OCI-LY1 (cell line): Measurements from ENCODE around the gene PPIF.

Experiments used
- H2AFZ ChIP-seq: fragments of 200-600 bp; sonication (generic), shearing (Covaris generic); 2 replicates; pipeline ENCODE4 v1.6.0; 2014; ENCODE audit warnings: antibody characterized with exemption, mild to moderate bottlenecking, low read length
- H3F3A ChIP-seq: fragments of 200-600 bp; sonication (generic), shearing (Covaris generic); 2 replicates; pipeline ENCODE4 v1.6.0; 2014; ENCODE audit warnings: mild to moderate bottlenecking, antibody characterized with exemption, low read length, moderate library complexity; ENCODE audit not compliant: insufficient read depth
- H3K27ac ChIP-seq: fragments of 200-600 bp; sonication (generic); 2 replicates; pipeline ENCODE4 v1.5.1; 2014; ENCODE audit warnings: low read length, mixed run types, mild to moderate bottlenecking, low read depth; ENCODE audit not compliant: poor library complexity, severe bottlenecking
- H3K27me3 ChIP-seq: fragments of 200-600 bp; sonication (generic); 2 replicates; pipeline ENCODE4 v1.6.0; 2014; ENCODE audit warnings: antibody characterized with exemption, mild to moderate bottlenecking, low read length, moderate library complexity; ENCODE audit not compliant: insufficient read depth
- H3K36me3 ChIP-seq: fragments of 200-600 bp; sonication (generic); 2 replicates; pipeline ENCODE4 v1.6.1; 2014; ENCODE audit warnings: mild to moderate bottlenecking, antibody characterized with exemption, low read length, moderate library complexity, mixed read lengths; ENCODE audit not compliant: insufficient read depth
- H3K4me1 ChIP-seq: fragments of 200-600 bp; sonication (generic); 2 replicates; pipeline ENCODE4 v1.5.1; 2014; ENCODE audit warnings: mild to moderate bottlenecking, low read length, moderate library complexity; ENCODE audit not compliant: insufficient read depth, severe bottlenecking
- H3K4me2 ChIP-seq: fragments of 200-600 bp; sonication (generic), shearing (Covaris generic); 2 replicates; pipeline ENCODE4 v1.6.1; 2014; ENCODE audit warnings: low read length
- H3K4me3 ChIP-seq: fragments of 200-600 bp; sonication (generic); 2 replicates; pipeline ENCODE4 v1.5.1; 2014; ENCODE audit warnings: low read length, low read depth, mild to moderate bottlenecking, mixed read lengths; ENCODE audit not compliant: poor library complexity, severe bottlenecking
- H3K79me2 ChIP-seq: fragments of 200-600 bp; shearing (Covaris generic); 2 replicates; pipeline ENCODE4 v1.6.1; 2016; ENCODE audit warnings: mixed run types, low read length, mixed read lengths; ENCODE audit not compliant: insufficient read depth
- H3K9ac ChIP-seq: fragments of 200-600 bp; sonication (generic), shearing (Covaris generic); 2 replicates; pipeline ENCODE4 v1.6.1; 2014; ENCODE audit warnings: mild to moderate bottlenecking, low read length, mixed read lengths
- H3K9me2 ChIP-seq: fragments of 200-600 bp; sonication (generic), shearing (Covaris generic); 2 replicates; pipeline ENCODE4 v1.6.1; 2014; ENCODE audit warnings: low read depth, mild to moderate bottlenecking, low read length, mixed read lengths
- H3K9me3 ChIP-seq: fragments of 200-600 bp; shearing (Covaris generic); 2 replicates; pipeline ENCODE4 v1.6.1; 2014; ENCODE audit warnings: low read length, mixed read lengths
- H4K20me1 ChIP-seq: fragments of 200-600 bp; sonication (generic), shearing (Covaris generic); 2 replicates; pipeline ENCODE4 v1.6.0; 2016; ENCODE audit warnings: mild to moderate bottlenecking, low read length; ENCODE audit not compliant: insufficient read depth
- CTCF ChIP-seq: fragments of 200-600 bp; sonication (generic), shearing (Covaris generic); IDR thresholded peaks from 2 replicates; pipeline ENCODE4 v1.5.1; 2017; ENCODE audit warnings: mild to moderate bottlenecking, antibody characterized with exemption, low read length, moderate library complexity, mixed read lengths
- EZH2 ChIP-seq: fragments of 200-600 bp; sonication (generic), shearing (Covaris generic); IDR thresholded peaks from 2 replicates; pipeline ENCODE4 v1.8.0; 2017; ENCODE audit warnings: borderline replicate concordance, mixed run types, mild to moderate bottlenecking, antibody characterized with exemption, low read length, moderate library complexity, mixed read lengths

PPIF gene

DNA sequence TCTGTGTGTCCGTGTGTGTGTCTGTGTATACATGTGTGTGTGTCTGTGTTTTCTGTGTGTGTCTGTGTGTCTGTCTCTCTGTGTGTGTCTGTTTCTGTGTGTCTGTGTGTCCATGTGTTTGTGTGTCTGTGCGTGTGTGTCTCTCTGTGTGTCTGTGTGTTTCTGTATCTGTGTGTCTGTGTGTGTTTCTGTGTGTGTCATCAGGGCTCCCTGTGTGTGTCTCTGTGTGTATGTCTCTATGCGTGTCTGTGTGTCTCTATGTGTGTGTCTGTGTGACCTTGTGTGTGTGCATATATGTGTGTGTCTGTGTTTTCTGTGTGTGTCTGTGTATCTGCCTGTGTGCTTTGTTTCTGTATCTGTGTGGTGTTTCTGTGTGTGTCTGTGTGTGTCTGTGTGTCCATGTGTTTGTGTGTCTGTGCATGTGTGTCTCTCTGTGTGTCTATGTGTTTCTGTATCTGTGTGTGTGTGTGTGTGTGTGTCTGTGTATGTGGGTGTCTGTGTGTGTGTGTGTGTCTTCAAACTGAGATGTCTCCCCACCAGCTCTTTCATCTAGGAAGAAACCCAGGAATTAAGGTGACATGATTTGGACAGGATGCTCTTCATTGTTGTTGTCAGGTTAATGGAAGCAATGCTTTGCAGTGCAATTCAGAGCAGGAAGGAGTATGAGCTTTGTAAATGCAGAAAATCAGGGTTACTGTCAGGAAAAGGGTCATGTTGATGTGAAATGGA, 20.7 kb upstream of the PPIF start:
- Histone ChIP-seq H3K4me1 (no peaks in the 10 kb centered on the region), H4K20me1 (no peaks in the 10 kb centered on the region), H3K79me2 (no peaks in the 10 kb centered on the region), H3K27me3 (peaks cover 8% of the 10 kb centered on the region; the same call in 1 of the 2 replicates), H3K9me3 (no peaks in the 10 kb centered on the region), H3K27ac (no peak overlapping the region), H2AFZ (no peak overlapping the region), H3K9me2 (no peaks in the 10 kb centered on the region), H3F3A (no peaks in the 10 kb centered on the region), H3K4me3 (no peak overlapping the region), H3K4me2 (no peak overlapping the region), H3K9ac (no peak overlapping the region), H3K36me3 (no peaks in the 10 kb centered on the region)
- TF ChIP-seq CTCF (no peak), EZH2 (no peak)

DNA sequence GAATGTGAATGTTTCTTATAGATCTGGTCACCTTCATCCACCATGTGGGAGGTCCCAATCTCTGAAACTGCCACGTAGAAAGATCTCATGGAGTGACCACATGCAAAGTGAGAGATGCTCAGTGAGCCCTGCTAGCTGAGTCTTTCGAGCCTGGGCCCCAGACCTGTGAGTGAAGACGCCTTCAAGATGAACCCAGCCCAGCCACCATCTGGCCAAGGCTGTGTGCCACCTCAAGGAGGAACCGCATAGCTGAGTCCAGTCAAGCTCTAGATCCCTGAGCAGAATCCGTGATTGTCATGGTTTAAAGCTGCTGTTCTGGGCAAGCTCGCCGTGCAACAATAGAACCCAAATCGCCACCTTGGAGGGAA, 20.2 kb upstream of the PPIF start:
- Histone ChIP-seq H3F3A (no peaks in the 10 kb centered on the region), H3K36me3 (no peaks in the 10 kb centered on the region), H3K27me3 (peaks cover 8% of the 10 kb centered on the region; the same call in 1 of the 2 replicates), H2AFZ (no peak overlapping the region), H3K79me2 (no peaks in the 10 kb centered on the region), H3K9ac (no peak overlapping the region), H3K27ac (no peak overlapping the region), H3K4me3 (no peak overlapping the region), H3K9me3 (no peaks in the 10 kb centered on the region), H3K4me2 (no peak overlapping the region), H3K4me1 (no peaks in the 10 kb centered on the region), H4K20me1 (no peaks in the 10 kb centered on the region), H3K9me2 (no peaks in the 10 kb centered on the region)
- no peak for TF ChIP-seq EZH2

DNA sequence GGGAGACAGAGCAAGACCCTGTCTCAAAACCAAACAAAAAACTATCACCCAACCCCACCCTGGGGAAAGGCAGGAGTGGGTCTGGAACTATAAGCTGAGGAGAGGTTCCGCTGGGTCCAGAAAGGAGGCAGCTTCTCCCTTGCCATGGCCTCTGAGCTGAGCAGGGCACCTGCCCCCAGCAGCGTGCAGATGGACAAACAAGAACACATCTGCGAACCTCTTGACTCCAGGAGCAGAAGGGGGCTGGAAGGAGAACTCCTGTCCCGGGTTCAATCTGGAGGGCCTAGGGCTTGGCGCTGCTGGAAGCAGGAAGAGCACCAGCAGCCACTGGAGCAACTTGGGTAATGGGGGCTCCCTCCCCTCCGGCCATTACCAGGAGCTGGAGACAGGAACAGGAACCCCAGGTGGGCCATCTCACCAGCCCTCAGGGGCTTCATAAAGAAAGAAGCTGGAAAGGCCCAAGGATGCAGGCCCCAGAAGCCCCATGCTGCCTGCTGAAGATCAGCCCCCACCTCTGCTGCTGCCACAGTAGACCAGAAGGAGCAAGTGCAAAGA, 19.0 kb upstream of the PPIF start:
- H3K36me3 ChIP-seq, result no peaks in the 10 kb centered on the region; the same call in 1 of the 2 replicates
- no peaks in the 10 kb centered on the region for H3K9me3 ChIP-seq
- H3K4me3 ChIP-seq, result no peak overlapping the region
- no peaks in the 10 kb centered on the region for H4K20me1 ChIP-seq
- H3K79me2 ChIP-seq, result no peaks in the 10 kb centered on the region
- no peak overlapping the region for H3K4me2 ChIP-seq
- no peaks in the 10 kb centered on the region for H3K4me1 ChIP-seq
- H3K27me3 ChIP-seq, result peaks cover 8% of the 10 kb centered on the region; the same call in 1 of the 2 replicates
- no peaks in the 10 kb centered on the region for H3K9me2 ChIP-seq
- TF ChIP-seq EZH2, result no peak
- no peak for TF ChIP-seq CTCF
- H2AFZ ChIP-seq, result no peak overlapping the region
- H3F3A ChIP-seq, result no peaks in the 10 kb centered on the region
- no peak overlapping the region for H3K27ac ChIP-seq
- no peak overlapping the region for H3K9ac ChIP-seq
